Ammon's horn (tissue), 1 donor: ENCODE data around the gene ARMC6.

Experiments used
- DNase-seq: peaks from one replicate; pipeline ENCODE4 v3.0.0-alpha.2; 2016; ENCODE audit warnings: low spot score

ARMC6 gene

GRCh38 chr19:19107654-19108053 lies 74.3 kb downstream of the ARMC6 start:
- DNase-seq: no peak
